OCI-LY3 (cell line): ENCODE measurements around the gene ACY1.

Source experiments
- H2AFZ ChIP-seq: fragments of 200-600, 300-600 bp; shearing (Covaris generic); 2 replicates; pipeline ENCODE4 v1.6.0; 2014; ENCODE audit warnings: antibody characterized with exemption, low read depth, low read length
- H3K27ac ChIP-seq: fragments of 200-600, 300-600 bp; sonication (generic); 2 replicates; pipeline ENCODE4 v1.5.1; 2014; ENCODE audit warnings: mild to moderate bottlenecking, low read length, moderate library complexity, mixed read lengths
- H3K27me3 ChIP-seq: fragments of 200-600, 300-600 bp; sonication (generic); 2 replicates; pipeline ENCODE4 v1.6.1; 2014; ENCODE audit warnings: low read depth, low read length, mixed read lengths
- H3K36me3 ChIP-seq: fragments of 200-600, 300-600 bp; sonication (generic); replicated peaks from 2 replicates; pipeline ENCODE3; 2014; ENCODE audit warnings: low read depth, low read length, mixed read lengths
- H3K4me1 ChIP-seq: fragments of 300-600, 200-600 bp; sonication (generic); 2 replicates; pipeline ENCODE4 v1.6.1; 2014; ENCODE audit warnings: low read length, mixed read lengths
- H3K4me2 ChIP-seq: fragments of 200-600, 300-600 bp; sonication (generic); 2 replicates; pipeline ENCODE4 v1.6.1; 2014; ENCODE audit warnings: low read length, mixed read lengths
- H3K4me3 ChIP-seq: fragments of 300-600, 200-600 bp; sonication (generic); 2 replicates; pipeline ENCODE4 v1.5.1; 2014; ENCODE audit warnings: antibody characterized with exemption, mild to moderate bottlenecking, low read length, moderate library complexity
- H3K79me2 ChIP-seq: fragments of 300-600, 200-600 bp; shearing (Covaris generic); 2 replicates; pipeline ENCODE4 v1.6.1; 2014; ENCODE audit warnings: mild to moderate bottlenecking, low read length, mixed read lengths
- H3K9ac ChIP-seq: fragments of 300-600, 200-600 bp; shearing (Covaris generic); 2 replicates; pipeline ENCODE4 v1.6.0; 2014; ENCODE audit warnings: mild to moderate bottlenecking, low read length, moderate library complexity
- H3K9me3 ChIP-seq: fragments of 200-600, 300-600 bp; shearing (Covaris generic); 2 replicates; pipeline ENCODE4 v1.6.1; 2014; ENCODE audit warnings: low read length, mixed read lengths; ENCODE audit not compliant: insufficient read depth
- H4K20me1 ChIP-seq: fragments of 200-600, 300-600 bp; sonication (generic); 2 replicates; pipeline ENCODE4 v1.6.1; 2016; ENCODE audit warnings: low read length, mixed read lengths; ENCODE audit not compliant: insufficient read depth
- CTCF ChIP-seq: fragments of 200-600, 300-600 bp; sonication (generic); IDR thresholded peaks from 2 replicates; pipeline ENCODE4 v1.5.1; 2014; ENCODE audit warnings: antibody characterized with exemption, low read length, low read depth
- EZH2phosphoT487 ChIP-seq: fragments of 200-600 bp; shearing (Covaris generic); IDR thresholded peaks from 2 replicates; pipeline ENCODE4 v1.6.1; 2018; ENCODE audit warnings: antibody characterized with exemption, mixed run types, low read depth

The ACY1 gene

DNA sequence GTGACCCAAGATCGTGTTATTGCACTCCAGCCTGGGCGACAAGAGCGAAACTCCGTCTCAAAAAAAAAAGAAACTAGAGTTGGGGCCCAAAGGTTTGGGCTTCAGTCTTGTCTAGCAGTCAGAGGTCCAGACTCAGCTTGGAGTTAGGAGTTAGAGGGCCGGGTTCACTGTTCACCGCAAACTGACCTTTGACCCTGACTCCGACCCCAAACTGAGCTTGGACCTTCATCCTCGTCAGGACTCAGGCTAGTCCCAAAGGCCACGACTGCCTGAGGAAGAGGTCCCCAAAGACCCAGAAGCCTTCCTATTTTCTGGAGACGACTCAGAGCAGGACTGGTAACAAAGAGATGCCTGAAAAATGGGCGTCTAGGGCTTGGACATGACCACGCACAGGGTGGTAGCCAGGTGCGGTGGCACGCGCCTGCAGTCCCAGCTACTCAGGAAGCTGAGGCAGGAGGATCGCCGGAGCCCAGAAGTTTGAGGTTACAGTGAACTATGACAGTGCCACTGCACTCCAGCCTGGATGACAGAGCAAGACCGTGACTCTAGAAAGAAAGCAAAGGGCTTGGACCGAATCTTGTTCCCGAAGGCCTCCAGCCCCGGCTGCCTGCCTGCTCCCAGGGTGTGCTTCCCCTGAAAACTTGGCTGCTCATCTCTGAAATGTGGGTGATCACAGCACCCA is 35.1 kb downstream of the ACY1 start:
- peaks cover 22% of the 10 kb centered on the region for H3K4me1 ChIP-seq
- no peaks in the 10 kb centered on the region for H3K36me3 ChIP-seq
- TF ChIP-seq CTCF (no peak), EZH2phosphoT487 (no peak)
- H3K9me3 ChIP-seq: no peaks in the 10 kb centered on the region
- no peaks in the 10 kb centered on the region for H3K79me2 ChIP-seq
- H3K4me3 ChIP-seq: no peak overlapping the region
- no peak overlapping the region for H3K4me2 ChIP-seq
- H2AFZ ChIP-seq: no peak overlapping the region
- no peak overlapping the region for H3K9ac ChIP-seq
- no peak overlapping the region for H3K27ac ChIP-seq
- H3K27me3 ChIP-seq: peaks cover 19% of the 10 kb centered on the region
- H4K20me1 ChIP-seq: no peaks in the 10 kb centered on the region

DNA sequence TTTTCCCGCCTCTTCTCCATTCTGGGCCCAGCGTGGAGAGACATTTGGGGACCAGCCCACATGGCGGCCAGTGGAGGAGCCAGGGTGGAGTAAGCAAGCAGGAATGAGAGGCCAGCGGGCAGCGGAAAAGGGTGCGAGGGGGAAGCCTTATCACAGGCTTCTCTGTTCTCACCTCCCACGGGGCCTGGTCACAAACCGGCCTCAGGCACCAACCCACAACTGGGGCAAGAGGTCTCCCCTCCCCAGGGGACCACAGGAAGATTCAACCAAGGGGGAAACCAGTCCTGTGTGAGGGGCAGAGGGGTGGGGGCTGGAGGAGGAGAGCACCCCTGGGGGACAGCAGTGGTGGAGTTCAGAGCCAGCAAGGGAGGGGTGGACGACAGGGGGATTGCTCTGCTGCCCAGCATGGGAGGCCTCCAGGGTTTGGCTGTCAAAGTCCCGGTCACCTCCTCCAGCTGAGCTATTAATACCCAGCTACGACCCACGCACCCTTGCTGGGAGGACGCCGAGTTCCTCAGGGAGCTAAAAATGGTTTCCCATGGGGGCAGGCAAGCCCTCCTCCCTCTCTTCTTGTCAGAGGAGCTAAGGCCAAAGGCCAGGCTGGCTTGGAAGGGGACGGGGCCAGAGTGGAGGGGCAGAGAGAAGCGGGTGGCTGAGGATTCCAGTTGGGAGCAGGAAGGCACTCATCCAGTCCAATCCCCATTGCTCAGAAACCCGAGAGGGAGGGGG is 36.2 kb downstream of the ACY1 start:
- H2AFZ ChIP-seq: no peak overlapping the region
- H3K4me3 ChIP-seq: no peak overlapping the region
- H4K20me1 ChIP-seq: no peaks in the 10 kb centered on the region
- H3K4me2 ChIP-seq: no peak overlapping the region
- no peak overlapping the region for H3K9ac ChIP-seq
- H3K9me3 ChIP-seq: no peaks in the 10 kb centered on the region
- no peak overlapping the region for H3K27ac ChIP-seq
- no peaks in the 10 kb centered on the region for H3K79me2 ChIP-seq
- no peaks in the 10 kb centered on the region for H3K36me3 ChIP-seq
- H3K4me1 ChIP-seq: peaks cover 33% of the 10 kb centered on the region
- no peak for TF ChIP-seq EZH2phosphoT487
- peaks cover 11% of the 10 kb centered on the region; the same call in 1 of the 2 replicates for H3K27me3 ChIP-seq

GRCh38 chr3:52020796-52021195 is 37.5 kb downstream of the ACY1 start:
- Histone ChIP-seq H3K9ac (no peak overlapping the region), H4K20me1 (no peaks in the 10 kb centered on the region), H3K27ac (no peak overlapping the region), H3K4me1 (peaks cover 27% of the 10 kb centered on the region), H3K27me3 (peaks cover 16% of the 10 kb centered on the region), H3K79me2 (no peaks in the 10 kb centered on the region), H3K36me3 (no peaks in the 10 kb centered on the region), H3K4me3 (no peak overlapping the region), H3K9me3 (no peaks in the 10 kb centered on the region), H3K4me2 (no peak overlapping the region), H2AFZ (no peak overlapping the region)
- no peak for TF ChIP-seq CTCF
- no peak for TF ChIP-seq EZH2phosphoT487

DNA sequence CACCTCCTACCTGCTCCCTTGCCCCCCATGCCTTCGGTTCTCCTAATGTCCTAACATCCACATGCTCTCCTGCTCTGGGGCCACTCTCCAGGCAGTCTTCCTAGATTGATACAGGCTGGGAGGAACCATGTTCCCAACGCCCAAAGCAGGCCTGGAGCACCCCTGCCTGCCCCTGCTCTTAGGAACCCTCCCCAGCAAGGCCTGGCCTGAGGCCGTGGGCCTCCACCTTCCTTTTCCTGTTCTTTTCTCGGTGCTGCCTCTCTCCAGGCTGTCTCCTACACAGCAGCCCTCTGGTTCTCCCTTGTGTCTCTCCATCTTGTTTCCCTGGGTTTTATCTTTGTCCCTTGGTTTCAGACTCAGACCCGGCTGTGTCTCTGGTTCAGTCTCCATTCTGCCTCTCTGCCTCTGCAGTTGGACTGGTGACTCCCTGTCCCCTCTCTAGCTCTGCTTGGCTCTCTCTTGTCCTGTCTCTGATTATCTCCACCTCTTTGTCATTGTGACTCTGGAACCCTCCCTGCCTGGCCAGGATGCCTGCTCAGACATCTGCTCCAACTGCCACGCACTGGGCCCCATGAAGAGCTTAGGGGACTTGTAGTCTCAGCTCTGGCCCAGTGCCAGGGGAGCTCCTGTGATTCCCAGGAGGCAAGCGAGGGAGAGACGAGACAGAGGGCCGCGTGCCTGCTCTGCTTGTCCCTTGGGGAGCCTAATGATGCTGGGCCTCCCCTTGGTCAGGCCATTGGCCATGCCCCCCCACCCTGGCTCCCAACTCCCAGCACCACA is 38.3 kb downstream of the ACY1 start:
- H2AFZ ChIP-seq: no peak overlapping the region
- H3K4me3 ChIP-seq: no peak overlapping the region
- peaks cover 12% of the 10 kb centered on the region for H3K27me3 ChIP-seq
- H3K9me3 ChIP-seq: no peaks in the 10 kb centered on the region
- no peaks in the 10 kb centered on the region for H3K79me2 ChIP-seq
- peaks cover 27% of the 10 kb centered on the region for H3K4me1 ChIP-seq
- H4K20me1 ChIP-seq: no peaks in the 10 kb centered on the region
- no peaks in the 10 kb centered on the region for H3K36me3 ChIP-seq
- TF ChIP-seq CTCF (no peak), EZH2phosphoT487 (no peak)
- H3K27ac ChIP-seq: no peak overlapping the region
- H3K9ac ChIP-seq: no peak overlapping the region
- H3K4me2 ChIP-seq: no peak overlapping the region
